K562 (cell line): ENCODE results near the gene LPIN3. TPM values are rescaled to one million over a fixed set of nuclear protein-coding genes. Genes with fewer than 3 reads are reported as not detected.

Source experiments
- ATF7 ChIP-seq: fragments of 450-650 bp; IDR thresholded peaks from 2 replicates; pipeline ENCODE4 v1.7.1; 2014; ENCODE audit warnings: mild to moderate bottlenecking, moderate library complexity
- BRD4 ChIP-seq: fragments of 200-600 bp; sonication (generic); IDR thresholded peaks from 2 replicates; pipeline ENCODE4 v1.6.1; 2017; ENCODE audit warnings: inconsistent platforms
- CC2D1A ChIP-seq: fragments of 450-650 bp; IDR thresholded peaks from 2 replicates; pipeline ENCODE4 v1.6.1; 2017; ENCODE audit warnings: mild to moderate bottlenecking
- E2F3 ChIP-seq: fragments of 250-450 bp; sonication (Bioruptor Pico); IDR thresholded peaks from 2 replicates; pipeline ENCODE4 v1.4.0; 2020; ENCODE audit warnings: mild to moderate bottlenecking
- ETS2 ChIP-seq: IDR thresholded peaks from 2 replicates; pipeline ENCODE4 v1.6.1; 2016; ENCODE audit warnings: borderline replicate concordance, missing genetic modification characterization, mild to moderate bottlenecking, moderate library complexity, missing compliant biosample characterization; ENCODE audit not compliant: poor library complexity, severe bottlenecking
- FOXA1 ChIP-seq: fragments of 450-650 bp; IDR thresholded peaks from 2 replicates; pipeline ENCODE4 v1.6.1; 2016; ENCODE audit warnings: mild to moderate bottlenecking, borderline replicate concordance
- HBP1 ChIP-seq: fragments of 450-650 bp; formaldehyde crosslinking; IDR thresholded peaks from 2 replicates; pipeline ENCODE4 v1.4.0; 2022; ENCODE audit warnings: missing genetic modification characterization
- MTF1 ChIP-seq: fragments of 250-450 bp; sonication (Bioruptor Pico); IDR thresholded peaks from 2 replicates; pipeline ENCODE4 v1.9.0; 2021; ENCODE audit warnings: moderate library complexity, mild to moderate bottlenecking, inconsistent platforms, borderline replicate concordance
- MYC ChIP-seq, 2 experiments: fragments of 250-450 bp in 1 of 2; sonication (Bioruptor Pico) in 1 of 2; IDR thresholded peaks; 2 replicates each; pipeline versions ENCODE4 v1.5.1 to v1.6.1; 2012 to 2021; ENCODE audit warnings: low read depth in 2 of 2, borderline replicate concordance in 1 of 2, improper control_type of control experiment in 1 of 2, low read length in 1 of 2, mild to moderate bottlenecking in 1 of 2, moderate library complexity in 1 of 2
- SAP30 ChIP-seq: fragments of 200-600 bp; sonication (generic); IDR thresholded peaks from 2 replicates; pipeline ENCODE4 v1.6.1; 2012; ENCODE audit warnings: borderline replicate concordance, low read depth, mild to moderate bottlenecking, moderate library complexity, low read length, control low read depth, inconsistent platforms; ENCODE audit not compliant: insufficient read depth, poor library complexity, severe bottlenecking
- SETDB1 ChIP-seq: IDR thresholded peaks from one replicate; pipeline ENCODE4 v1.6.1; 2012; ENCODE audit warnings: low read length, control low read depth, inconsistent platforms
- TAF7 ChIP-seq: fragments of 450-650 bp; IDR thresholded peaks from 2 replicates; pipeline ENCODE4 v1.6.1; 2016; ENCODE audit warnings: missing genetic modification characterization, missing compliant biosample characterization
- ZBTB33 ChIP-seq: sonication (generic); formaldehyde crosslinking; IDR thresholded peaks from 2 replicates; pipeline ENCODE4 v1.8.1; 2023; ENCODE audit warnings: mild to moderate bottlenecking, missing genetic modification reagents
- ZNF282 ChIP-seq: sonication (generic); formaldehyde crosslinking; IDR thresholded peaks from 2 replicates; pipeline ENCODE4 v1.8.1; 2023; ENCODE audit warnings: missing genetic modification reagents
- ZNF707 ChIP-seq: fragments of 250-450 bp; sonication (Bioruptor Pico); conservative IDR thresholded peaks from 2 replicates; pipeline ENCODE4 v1.8.0; 2022; ENCODE audit warnings: inconsistent platforms, mild to moderate bottlenecking, moderate library complexity
- ZNF780A ChIP-seq: fragments of 250-450 bp; sonication (Bioruptor Pico); IDR thresholded peaks from 2 replicates; pipeline ENCODE4 v1.5.0; 2021; ENCODE audit warnings: mild to moderate bottlenecking
- polyA plus RNA-seq, 8 experiments: library from polyadenylated mRNA; depleted of rRNA in 4 of 8; stranded (reverse) in 5 of 8; unstranded in 3 of 8; fragments of >200 nt; fragmentation: Nextera tagmentation in 2 of 8; fragmentation: Illumina TruSeq in 1 of 8; extraction: Ambion mirVana in 2 of 8; extraction: Trizol in 1 of 8; gene quantifications; 2 replicates each; pipeline versions ENCODE4 v1.2.1 to v1.2.3, GENCODE V29; 2011 to 2014; ENCODE audit warnings: inconsistent platforms in 1 of 8, missing spikeins in 1 of 8
- total RNA-seq, 7 experiments: library from RNA; depleted of rRNA in 6 of 7; stranded (reverse); fragments of >200 nt in 6 of 7; fragmentation: Illumina TruSeq in 2 of 7; extraction: Trizol in 2 of 7; gene quantifications; 2 replicates each; pipeline versions ENCODE4 v1.2.1 to v1.2.3, GENCODE V29; 2011 to 2021; ENCODE audit warnings: low replicate concordance in 1 of 7
- TF ChIP-seq, protein P1 (sequence below): fragments of 250-450 bp; sonication (Bioruptor Pico); IDR thresholded peaks from 2 replicates; pipeline ENCODE4 v1.8.0; 2022; ENCODE audit warnings: moderate library complexity, mild to moderate bottlenecking, inconsistent platforms

LPIN3 gene
- total and polyA plus RNA-seq, 9 of the 15 experiments (the other 6 are each of a cell fraction or from before 2014, with no cell fraction given), result 2.2 to 10.4 (median 5.9) TPM

DNA sequence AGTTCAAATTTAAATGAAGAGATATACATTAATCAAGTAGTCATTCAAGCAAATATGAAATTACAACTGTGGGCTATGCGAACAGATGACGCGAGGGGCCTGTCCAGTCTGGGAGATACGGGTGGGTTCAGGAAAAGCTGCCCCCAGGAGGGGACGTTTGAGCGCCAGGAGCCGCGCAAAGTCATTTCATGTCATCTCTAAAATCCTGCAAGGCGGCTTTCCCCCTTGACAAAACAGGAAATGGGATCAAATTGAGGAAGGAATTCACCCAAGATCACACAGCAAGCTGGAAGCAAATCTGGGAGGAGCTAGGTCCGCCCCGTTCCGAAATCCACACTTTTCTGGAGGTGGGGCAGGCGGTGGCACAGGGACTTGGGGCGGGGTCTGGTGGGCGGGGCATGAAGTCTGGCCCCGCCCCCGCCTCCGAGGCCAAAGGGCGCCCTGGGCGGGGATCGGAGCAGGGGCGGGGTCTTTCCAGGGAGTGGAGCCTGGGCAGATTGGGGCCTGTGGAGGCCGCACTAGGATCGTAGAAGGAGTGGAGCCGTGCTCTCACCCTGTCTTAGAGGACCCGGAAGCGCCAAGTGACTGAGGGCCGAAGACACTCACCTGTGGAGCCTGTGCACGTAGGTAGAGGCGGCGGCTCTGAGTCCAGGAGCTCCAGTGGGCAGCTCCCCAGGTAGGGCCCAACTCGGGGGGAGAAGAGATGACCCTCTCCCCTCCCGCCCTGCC, at the start of gene LPIN3 (continued):
- TF ChIP-seq BRD4 (no peak), ZNF707 (CRISPR knock-in tag) (no peak), ATF7 (peak; percentile 54), SETDB1 (no peak), ZNF282 (CRISPR knock-in tag) (no peak), ETS2 (no peak), FOXA1 (no peak), MYC (IDR thresholded peaks at IDR 0.05; ENCODE audit: low read depth, low read length) (peak; percentile 28), MYC (CRISPR knock-in tag; IDR thresholded peaks at IDR 0.05; ENCODE audit: borderline replicate concordance, low read depth) (no peak), TAF7 (tag) (0 out of 2 replicates have a peak, but pooled peaks have one; percentile 31), ZNF780A (CRISPR knock-in tag) (no peak), CC2D1A (0 out of 2 replicates have a peak, but pooled peaks have one; percentile 49), E2F3 (CRISPR knock-in tag) (no peak), MTF1 (CRISPR knock-in tag) (no peak), ZBTB33 (CRISPR knock-in tag) (no peak), SAP30 (no peak), HBP1 (CRISPR knock-in tag) (no peak)
- TF ChIP-seq, protein P1, sequence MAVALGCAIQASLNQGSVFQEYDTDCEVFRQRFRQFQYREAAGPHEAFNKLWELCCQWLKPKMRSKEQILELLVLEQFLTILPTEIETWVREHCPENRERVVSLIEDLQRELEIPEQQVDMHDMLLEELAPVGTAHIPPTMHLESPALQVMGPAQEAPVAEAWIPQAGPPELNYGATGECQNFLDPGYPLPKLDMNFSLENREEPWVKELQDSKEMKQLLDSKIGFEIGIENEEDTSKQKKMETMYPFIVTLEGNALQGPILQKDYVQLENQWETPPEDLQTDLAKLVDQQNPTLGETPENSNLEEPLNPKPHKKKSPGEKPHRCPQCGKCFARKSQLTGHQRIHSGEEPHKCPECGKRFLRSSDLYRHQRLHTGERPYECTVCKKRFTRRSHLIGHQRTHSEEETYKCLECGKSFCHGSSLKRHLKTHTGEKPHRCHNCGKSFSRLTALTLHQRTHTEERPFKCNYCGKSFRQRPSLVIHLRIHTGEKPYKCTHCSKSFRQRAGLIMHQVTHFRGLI (CRISPR knock-in tag), result no peak
